Choroid plexus epithelial cell (primary cell): ENCODE data around the gene TRIM29.

Experiments used
- DNase-seq: peaks from one replicate; pipeline ENCODE4 v3.0.0-alpha.2; 2010; ENCODE audit warnings: low read depth
- H3K4me3 ChIP-seq: 2 replicates; pipeline ENCODE4 v1.5.1; 2011; ENCODE audit warnings: low read depth, mild to moderate bottlenecking, control low read depth, low read length, moderate library complexity
- TF ChIP-seq, protein P1 (sequence below): conservative IDR thresholded peaks from 2 replicates; pipeline ENCODE4 v1.5.1; 2011; ENCODE audit warnings: low read depth, mild to moderate bottlenecking, control low read depth, inconsistent platforms, low read length, moderate library complexity

TRIM29 gene

DNA sequence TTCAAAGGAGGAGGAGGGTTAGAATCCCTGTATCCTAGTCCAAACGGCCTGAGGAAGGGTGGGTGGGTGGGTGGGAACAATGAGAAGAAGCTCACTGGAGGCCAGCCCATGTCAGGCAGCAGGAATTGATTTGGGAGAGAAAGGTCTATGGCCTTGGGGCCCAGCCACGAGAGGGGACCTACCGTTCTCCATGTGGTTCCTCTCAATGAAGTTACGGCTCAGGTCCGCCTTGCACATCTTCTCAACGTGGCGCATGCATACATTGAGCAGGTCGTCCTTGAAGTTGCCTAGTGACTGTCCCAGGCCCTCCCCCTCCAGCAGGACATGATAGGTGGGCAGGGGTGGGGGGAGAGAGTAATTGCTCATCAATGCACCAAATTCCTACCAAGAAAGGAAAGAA, 12.4 kb downstream of the TRIM29 start:
- TF ChIP-seq, protein P1, sequence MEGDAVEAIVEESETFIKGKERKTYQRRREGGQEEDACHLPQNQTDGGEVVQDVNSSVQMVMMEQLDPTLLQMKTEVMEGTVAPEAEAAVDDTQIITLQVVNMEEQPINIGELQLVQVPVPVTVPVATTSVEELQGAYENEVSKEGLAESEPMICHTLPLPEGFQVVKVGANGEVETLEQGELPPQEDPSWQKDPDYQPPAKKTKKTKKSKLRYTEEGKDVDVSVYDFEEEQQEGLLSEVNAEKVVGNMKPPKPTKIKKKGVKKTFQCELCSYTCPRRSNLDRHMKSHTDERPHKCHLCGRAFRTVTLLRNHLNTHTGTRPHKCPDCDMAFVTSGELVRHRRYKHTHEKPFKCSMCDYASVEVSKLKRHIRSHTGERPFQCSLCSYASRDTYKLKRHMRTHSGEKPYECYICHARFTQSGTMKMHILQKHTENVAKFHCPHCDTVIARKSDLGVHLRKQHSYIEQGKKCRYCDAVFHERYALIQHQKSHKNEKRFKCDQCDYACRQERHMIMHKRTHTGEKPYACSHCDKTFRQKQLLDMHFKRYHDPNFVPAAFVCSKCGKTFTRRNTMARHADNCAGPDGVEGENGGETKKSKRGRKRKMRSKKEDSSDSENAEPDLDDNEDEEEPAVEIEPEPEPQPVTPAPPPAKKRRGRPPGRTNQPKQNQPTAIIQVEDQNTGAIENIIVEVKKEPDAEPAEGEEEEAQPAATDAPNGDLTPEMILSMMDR, result no peak
- H3K4me3 ChIP-seq, result no peak overlapping the region
- no peak for DNase-seq

DNA sequence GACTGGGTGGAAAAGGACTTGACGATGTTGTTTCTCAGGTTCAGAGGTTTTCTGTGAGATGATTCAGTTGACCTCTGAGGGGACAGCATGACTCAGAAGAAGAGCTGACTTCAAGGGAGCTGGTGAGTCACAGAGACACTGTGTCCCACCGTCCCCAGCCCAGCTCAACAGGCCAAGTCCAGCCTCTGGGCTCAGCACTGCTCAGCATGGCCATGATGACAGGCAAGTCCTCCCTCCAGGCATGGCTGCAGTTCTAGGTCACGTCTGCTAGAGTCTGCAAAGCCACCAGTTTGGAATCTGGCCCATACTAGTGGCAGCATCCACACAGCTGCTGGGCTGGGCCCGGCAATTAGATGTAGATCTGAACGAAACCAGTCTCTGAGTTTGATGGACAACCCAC, 12.9 kb downstream of the TRIM29 start:
- DNase-seq, result peak; percentile 21
- no peak overlapping the region for H3K4me3 ChIP-seq
- TF ChIP-seq, protein P1, result no peak

DNA sequence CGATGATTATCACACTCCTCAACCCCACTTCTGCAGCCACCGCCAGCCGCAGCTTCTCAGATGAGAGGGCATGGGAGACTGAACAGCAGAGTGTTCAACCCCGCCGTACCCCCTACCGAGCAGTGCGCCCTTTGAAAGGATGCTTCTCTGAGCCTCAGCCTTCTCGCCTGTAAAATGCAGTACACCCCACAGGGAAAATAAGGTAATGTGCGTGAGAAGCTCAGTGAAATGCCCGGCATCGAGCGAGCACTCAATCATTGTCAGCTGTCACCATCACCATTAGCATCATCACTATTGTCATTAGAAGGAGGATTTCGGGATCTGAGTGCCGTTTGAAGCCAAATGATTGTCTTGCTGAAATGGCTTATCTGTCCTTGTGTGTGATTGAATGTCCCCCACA, 13.6 kb downstream of the TRIM29 start:
- TF ChIP-seq, protein P1, result no peak
- DNase-seq, result no peak
- H3K4me3 ChIP-seq, result no peak overlapping the region

DNA sequence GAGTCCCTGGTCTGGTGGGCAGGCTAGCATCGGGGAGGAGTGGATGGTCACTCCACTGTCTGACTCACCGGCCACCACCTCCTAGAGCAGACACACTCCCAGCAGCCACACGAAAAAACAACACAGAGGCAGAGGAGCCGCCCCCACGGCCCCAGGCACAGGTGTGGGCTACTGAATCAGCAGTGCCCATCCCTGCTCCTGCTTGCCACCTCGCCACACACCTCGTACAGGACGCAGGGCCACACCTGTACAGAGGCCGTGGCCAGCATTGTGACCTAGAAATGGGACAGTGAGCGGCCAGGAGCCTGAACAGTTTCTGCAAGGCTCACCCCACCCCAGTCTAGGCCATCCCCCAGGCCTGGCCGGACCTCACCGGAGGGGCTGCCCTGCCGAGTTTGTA, 14.0 kb downstream of the TRIM29 start:
- H3K4me3 ChIP-seq, result no peak overlapping the region
- TF ChIP-seq, protein P1, result no peak

DNA sequence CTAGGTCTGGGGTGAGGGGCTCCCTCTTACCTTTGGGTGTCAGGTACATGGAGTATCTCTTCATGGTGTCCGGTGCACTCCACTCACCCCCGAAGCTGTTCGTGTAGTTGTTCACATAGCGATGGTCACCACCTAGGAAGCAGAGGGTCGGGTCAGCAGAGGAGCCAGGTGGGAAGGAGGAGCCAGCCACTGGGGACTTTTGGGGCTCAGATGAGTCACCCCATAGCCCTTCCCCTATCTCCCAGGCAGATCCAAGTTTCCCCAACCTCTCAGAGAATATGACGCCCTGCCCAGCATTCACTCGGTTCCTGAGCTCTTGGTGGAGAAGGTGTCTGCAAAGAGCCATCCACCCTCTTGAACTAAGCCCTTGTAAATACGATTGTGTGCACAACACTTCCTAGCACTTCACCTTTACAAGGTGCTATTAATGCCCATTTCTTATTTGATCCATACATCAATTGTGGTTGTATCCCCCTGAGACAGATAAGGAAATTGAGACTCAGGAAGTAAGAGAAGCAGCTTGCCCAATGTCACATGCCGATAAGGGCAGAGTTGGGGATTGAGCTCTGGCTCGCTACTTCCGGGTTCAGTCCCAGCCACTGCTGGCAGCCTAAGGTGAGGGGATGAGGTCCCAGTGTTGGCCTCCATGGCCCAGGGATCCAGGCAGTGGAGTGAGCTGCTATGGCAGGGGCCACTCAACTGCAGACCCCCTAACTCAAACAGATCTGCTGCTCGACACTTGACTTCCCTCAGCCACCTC, 14.8 kb downstream of the TRIM29 start:
- TF ChIP-seq, protein P1, result no peak
- no peak for DNase-seq
- H3K4me3 ChIP-seq, result no peak overlapping the region

More for the DNA sequence above, 14.0 kb downstream of the TRIM29 start:
- no peak for DNase-seq

DNA sequence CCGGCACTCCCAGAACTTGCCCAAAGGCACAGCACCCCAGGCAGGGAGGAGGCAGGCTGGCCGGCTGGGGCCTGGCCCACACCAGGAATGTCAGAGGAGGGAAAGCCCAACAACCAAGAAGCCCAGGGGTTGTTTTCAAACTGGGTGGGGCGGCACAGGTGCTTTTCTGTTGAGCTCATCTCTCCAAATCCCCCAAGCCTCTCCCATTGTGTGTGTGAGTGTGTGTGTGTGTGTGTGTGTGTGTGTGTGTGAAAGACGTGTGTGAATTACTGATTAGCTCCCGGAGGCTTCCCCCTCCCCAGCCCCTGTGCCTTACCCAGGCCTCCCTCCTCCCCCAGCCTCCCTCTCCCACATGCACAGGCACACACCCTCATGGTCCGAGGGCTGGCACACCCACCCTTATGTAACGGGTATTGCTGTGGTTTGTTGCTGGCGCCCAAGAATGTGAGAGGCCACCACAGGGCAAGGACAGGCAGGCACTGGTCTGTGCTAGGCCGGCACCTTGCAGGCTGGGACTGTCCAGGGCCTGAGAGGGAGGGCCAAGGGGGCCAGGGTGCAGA, 15.9 kb downstream of the TRIM29 start:
- TF ChIP-seq, protein P1, result no peak
- no peak overlapping the region for H3K4me3 ChIP-seq
- no peak for DNase-seq

DNA sequence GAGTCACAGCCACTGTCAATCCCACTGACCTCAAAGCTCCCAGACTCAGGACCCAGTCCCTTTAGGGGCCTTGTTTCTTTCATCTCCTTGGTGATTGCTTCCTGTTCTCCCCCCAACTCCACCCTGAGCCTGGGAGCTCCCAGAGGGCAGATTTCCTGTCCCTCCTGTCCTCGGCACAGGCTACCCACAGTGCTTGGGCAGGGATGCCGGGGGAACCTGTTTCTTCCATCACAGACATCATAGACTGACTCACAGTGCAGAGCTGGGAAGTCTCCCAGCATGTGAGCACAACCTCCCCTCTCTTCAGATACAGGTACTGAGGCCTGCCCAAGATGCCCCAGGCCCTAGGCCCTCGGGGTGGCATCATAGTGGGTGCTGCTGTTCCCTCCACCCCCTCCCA, 16.6 kb downstream of the TRIM29 start:
- DNase-seq, result no peak
- TF ChIP-seq, protein P1, result no peak
- no peak overlapping the region for H3K4me3 ChIP-seq
